ENCODE results near the gene NPAP1.

DNA sequence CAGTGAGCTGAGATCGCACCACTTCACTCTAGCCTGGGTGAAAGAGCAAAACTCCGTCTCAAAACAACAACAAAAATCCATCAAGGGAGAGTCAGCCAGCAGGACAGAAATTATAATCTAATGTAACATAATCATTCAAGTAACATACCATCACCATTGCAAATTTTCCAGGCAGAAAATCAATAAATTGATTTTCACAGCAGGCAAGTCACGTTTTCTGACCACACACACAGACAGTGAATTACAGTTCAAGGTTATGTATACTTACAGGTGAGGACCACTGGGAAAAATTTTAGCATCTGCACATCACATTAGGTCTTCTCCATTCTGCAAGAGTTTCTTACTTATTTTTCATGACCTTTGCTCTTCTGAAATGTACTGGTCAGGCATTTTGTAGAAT, 29.9 kb upstream of the NPAP1 start:
- TF ChIP-seq POLR2A (IDR thresholded peaks at IDR 0.05), result no peak
- TF ChIP-seq CTCF (IDR thresholded peaks at IDR 0.05), result no peak

All from body of pancreas (tissue), 4 donors.